Caco-2 (cell line): ENCODE results near the gene BNIP5. TPM values are rescaled to one million over a fixed set of nuclear protein-coding genes. Genes with fewer than 3 reads are reported as not detected.

ENCODE experiments used
- BruUV-seq: library from RNA; stranded (reverse); fragments of 400-500 nt; replicated peaks from 2 replicates; lab custom pipeline; 2021; lab: Mats Ljungman, UMichigan
- CTCF ChIA-PET: fragments of 300-600 bp; sonication (Branson Sonifier 250); formaldehyde crosslinking; loops from one replicate; lab custom pipeline; 2022; ENCODE audit warnings: antibody characterized with exemption; lab: Charles Lee
- POLR2A ChIA-PET: fragments of 300-600 bp; sonication (Branson Sonifier 250); formaldehyde crosslinking; loops from one replicate; lab custom pipeline; 2022; ENCODE audit warnings: antibody characterized with exemption; lab: Charles Lee
- DNase-seq, 2 experiments: peaks; one replicate each; pipeline versions ENCODE4 v3.0.0 to v3.0.0-alpha.2; 2020 to 2022
- H3K27me3 ChIP-seq: replicated peaks from 2 replicates; pipeline ENCODE4 v1.6.0; 2011; ENCODE audit warnings: low read length; ENCODE audit not compliant: control insufficient read depth, insufficient read depth
- H3K36me3 ChIP-seq: 2 replicates; pipeline ENCODE4 v1.5.1; 2011; ENCODE audit warnings: low read length; ENCODE audit not compliant: control insufficient read depth, insufficient read depth
- H3K4me1 ChIP-seq: fragments of 250-450 bp; sonication (Bioruptor Pico); 2 replicates; pipeline ENCODE4 v1.5.1; 2020; ENCODE audit warnings: mild to moderate bottlenecking
- H3K4me3 ChIP-seq: 2 replicates; pipeline ENCODE4 v1.5.1; 2011; ENCODE audit warnings: low read depth, mild to moderate bottlenecking, control low read depth, low read length
- H3K9me3 ChIP-seq: fragments of 250-450 bp; sonication (Bioruptor Pico); 2 replicates; pipeline ENCODE4 v1.5.1; 2020; ENCODE audit warnings: mild to moderate bottlenecking, moderate library complexity
- H3K27ac Mint-ChIP-seq: one replicate; pipeline ENCODE4 v1.8.0; 2022; ENCODE audit warnings: mixed read lengths; ENCODE audit not compliant: unreplicated experiment
- H3K27me3 Mint-ChIP-seq: one replicate; pipeline ENCODE4 v1.8.0; 2022; ENCODE audit warnings: mixed read lengths; ENCODE audit not compliant: insufficient read depth, unreplicated experiment
- H3K36me3 Mint-ChIP-seq: one replicate; pipeline ENCODE4 v1.8.0; 2022; ENCODE audit warnings: mild to moderate bottlenecking, mixed read lengths; ENCODE audit not compliant: insufficient read depth, unreplicated experiment
- H3K4me1 Mint-ChIP-seq: one replicate; pipeline ENCODE4 v1.8.0; 2022; ENCODE audit warnings: low read depth, mixed read lengths; ENCODE audit not compliant: unreplicated experiment
- H3K4me3 Mint-ChIP-seq: one replicate; pipeline ENCODE4 v1.8.0; 2022; ENCODE audit warnings: mild to moderate bottlenecking, moderate library complexity, mixed read lengths; ENCODE audit not compliant: unreplicated experiment
- H3K9me3 Mint-ChIP-seq: one replicate; pipeline ENCODE4 v1.8.0; 2022; ENCODE audit warnings: mixed read lengths; ENCODE audit not compliant: unreplicated experiment
- intact Hi-C: fragments of 100-400 bp; cut with micrococcal nuclease; formaldehyde crosslinking; loops from one replicate; pipeline ENCODE4 v1.10.0; 2022; ENCODE audit not compliant: unreplicated experiment
- total RNA-seq: library from RNA; stranded (reverse); gene quantifications from 2 replicates; pipeline ENCODE4 v1.2.3, GENCODE V29; 2022
- TF ChIP-seq, protein P1 (sequence below), 2 experiments: fragments of 200-600 bp in 1 of 2; IDR thresholded peaks; 1 replicate in 1 of 2; 2 replicates in 1 of 2; pipeline versions ENCODE4 v1.5.1 to v1.8.0; 2011 to 2022; ENCODE audit warnings: antibody characterized with exemption in 1 of 2, control low read depth in 1 of 2, inconsistent platforms in 1 of 2, low read depth in 1 of 2, low read length in 1 of 2, mild to moderate bottlenecking in 1 of 2, moderate library complexity in 1 of 2; ENCODE audit not compliant: insufficient read depth in 1 of 2, severe bottlenecking in 1 of 2, unreplicated experiment in 1 of 2

BNIP5 gene
- total RNA-seq, 1 experiment from 2014 or later: 0.50 TPM

DNA sequence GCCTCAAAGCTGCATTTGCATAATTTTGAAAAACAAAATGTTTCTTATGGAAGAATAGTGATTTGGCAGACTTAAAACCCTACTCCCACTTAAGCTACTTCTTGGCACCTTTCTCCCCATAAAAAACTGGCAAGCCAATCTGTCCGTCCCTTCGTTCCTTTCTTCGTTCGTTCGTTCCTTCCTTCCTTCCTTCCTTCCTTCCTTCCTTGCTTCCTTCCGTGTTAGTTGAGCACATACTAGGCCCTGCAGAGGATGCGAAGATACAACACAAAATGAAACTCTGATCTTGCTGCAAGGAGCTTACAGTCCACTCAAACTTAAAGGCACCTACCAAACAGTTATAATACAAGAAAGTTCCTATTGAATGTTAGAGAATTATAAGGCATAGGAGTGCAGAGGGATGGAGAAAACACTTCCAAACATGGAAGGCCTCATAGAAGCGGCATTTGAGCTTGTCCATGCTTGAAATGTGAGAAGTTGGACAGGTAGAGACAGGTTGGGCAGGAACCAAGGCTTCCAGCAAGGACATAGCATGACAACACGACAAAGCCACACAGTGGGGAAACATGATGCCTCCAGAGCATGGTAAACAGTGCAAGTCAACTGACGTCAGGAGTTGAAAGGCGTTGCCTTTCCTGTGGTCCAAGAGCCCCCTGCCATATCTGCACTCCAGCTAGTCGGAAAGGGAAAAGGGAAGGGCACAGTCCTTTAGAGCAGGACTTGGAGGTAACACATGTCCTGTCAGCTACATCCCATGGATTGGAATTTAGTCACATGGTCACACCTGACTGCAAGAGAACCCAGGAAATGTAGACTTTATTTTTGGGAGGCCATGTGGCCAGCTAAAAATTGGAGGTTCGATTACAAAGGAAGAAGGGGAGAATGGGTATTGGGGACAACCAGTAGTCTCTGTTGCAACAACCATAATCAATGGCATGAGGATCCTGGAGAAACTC, 59.8 kb downstream of the BNIP5 start:
- DNase-seq: no peak
- ChIA-PET POLR2A (no interaction called here), CTCF (no interaction called here)
- Histone ChIP-seq H3K4me1 (no peaks in the 10 kb centered on the region), H3K9me3 (no peaks in the 10 kb centered on the region), H3K4me3 (no peak overlapping the region), H3K36me3 (no peaks in the 10 kb centered on the region), H3K27me3 (no peaks in the 10 kb centered on the region)
- H3K36me3 Mint-ChIP-seq: no peaks in the 10 kb centered on the region
- intact Hi-C loops: no loop called here
- H3K4me3 Mint-ChIP-seq: no peak overlapping the region
- TF ChIP-seq, protein P1, sequence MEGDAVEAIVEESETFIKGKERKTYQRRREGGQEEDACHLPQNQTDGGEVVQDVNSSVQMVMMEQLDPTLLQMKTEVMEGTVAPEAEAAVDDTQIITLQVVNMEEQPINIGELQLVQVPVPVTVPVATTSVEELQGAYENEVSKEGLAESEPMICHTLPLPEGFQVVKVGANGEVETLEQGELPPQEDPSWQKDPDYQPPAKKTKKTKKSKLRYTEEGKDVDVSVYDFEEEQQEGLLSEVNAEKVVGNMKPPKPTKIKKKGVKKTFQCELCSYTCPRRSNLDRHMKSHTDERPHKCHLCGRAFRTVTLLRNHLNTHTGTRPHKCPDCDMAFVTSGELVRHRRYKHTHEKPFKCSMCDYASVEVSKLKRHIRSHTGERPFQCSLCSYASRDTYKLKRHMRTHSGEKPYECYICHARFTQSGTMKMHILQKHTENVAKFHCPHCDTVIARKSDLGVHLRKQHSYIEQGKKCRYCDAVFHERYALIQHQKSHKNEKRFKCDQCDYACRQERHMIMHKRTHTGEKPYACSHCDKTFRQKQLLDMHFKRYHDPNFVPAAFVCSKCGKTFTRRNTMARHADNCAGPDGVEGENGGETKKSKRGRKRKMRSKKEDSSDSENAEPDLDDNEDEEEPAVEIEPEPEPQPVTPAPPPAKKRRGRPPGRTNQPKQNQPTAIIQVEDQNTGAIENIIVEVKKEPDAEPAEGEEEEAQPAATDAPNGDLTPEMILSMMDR (IDR thresholded peaks at IDR 0.05; ENCODE audit: insufficient read depth in 1 of 2, low read depth in 1 of 2, low read length in 1 of 2, severe bottlenecking in 1 of 2, unreplicated experiment in 1 of 2): no peak
- H3K9me3 Mint-ChIP-seq: no peaks in the 10 kb centered on the region
- H3K4me1 Mint-ChIP-seq: no peaks in the 10 kb centered on the region
- no peak overlapping the region for H3K27ac Mint-ChIP-seq
- H3K27me3 Mint-ChIP-seq: peaks cover 2% of the 10 kb centered on the region
- no TSS peak for BruUV-seq

DNA sequence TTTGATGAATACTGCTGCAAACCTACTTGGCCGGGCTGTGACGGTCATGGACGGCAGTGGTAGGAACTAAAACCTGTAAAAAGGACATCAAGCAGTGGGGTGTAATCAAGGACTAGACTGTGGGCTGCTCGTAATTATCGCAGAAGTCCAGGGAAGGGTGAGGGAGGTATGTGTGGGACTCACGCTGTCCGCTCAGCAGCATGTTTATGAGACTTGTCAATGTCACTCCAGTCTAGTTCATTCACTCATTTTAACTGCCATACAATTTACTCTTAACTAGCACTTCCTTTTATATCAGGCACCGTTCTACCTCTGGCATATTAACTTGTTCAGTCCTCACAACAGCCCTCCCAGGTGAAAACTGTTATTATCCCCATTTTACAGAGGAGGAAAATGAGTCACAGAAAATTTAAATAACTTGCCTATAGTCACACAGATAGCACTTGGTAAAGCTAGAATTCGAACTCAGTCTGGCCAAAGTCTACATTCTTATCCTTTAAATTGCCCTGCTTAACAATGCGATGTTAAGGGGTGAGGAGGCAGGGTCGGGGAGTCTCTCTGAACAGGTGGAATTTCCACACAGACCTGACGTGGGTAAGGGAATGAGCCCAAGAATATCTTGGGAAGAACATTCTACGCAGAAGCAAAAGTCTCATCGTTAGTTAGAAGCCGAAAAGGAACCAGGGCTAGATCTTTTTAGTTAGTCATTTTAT, 62.7 kb downstream of the BNIP5 start:
- no TSS peak for BruUV-seq
- no peak overlapping the region for H3K27ac Mint-ChIP-seq
- no peaks in the 10 kb centered on the region for H3K27me3 Mint-ChIP-seq
- CTCF ChIA-PET: no interaction called here
- Histone ChIP-seq H3K9me3 (no peaks in the 10 kb centered on the region), H3K27me3 (no peaks in the 10 kb centered on the region), H3K36me3 (no peaks in the 10 kb centered on the region), H3K4me1 (peaks cover 3% of the 10 kb centered on the region; the same call in 1 of the 2 replicates), H3K4me3 (no peak overlapping the region)
- H3K9me3 Mint-ChIP-seq: no peaks in the 10 kb centered on the region
- TF ChIP-seq, protein P1 (IDR thresholded peaks at IDR 0.05; ENCODE audit: insufficient read depth in 1 of 2, low read depth in 1 of 2, low read length in 1 of 2, severe bottlenecking in 1 of 2, unreplicated experiment in 1 of 2): no peak
- H3K4me1 Mint-ChIP-seq: peaks cover 6% of the 10 kb centered on the region
- no peaks in the 10 kb centered on the region for H3K36me3 Mint-ChIP-seq
- DNase-seq: no peak
- POLR2A ChIA-PET: no interaction called here
- H3K4me3 Mint-ChIP-seq: no peak overlapping the region
- intact Hi-C loops: no loop called here

DNA sequence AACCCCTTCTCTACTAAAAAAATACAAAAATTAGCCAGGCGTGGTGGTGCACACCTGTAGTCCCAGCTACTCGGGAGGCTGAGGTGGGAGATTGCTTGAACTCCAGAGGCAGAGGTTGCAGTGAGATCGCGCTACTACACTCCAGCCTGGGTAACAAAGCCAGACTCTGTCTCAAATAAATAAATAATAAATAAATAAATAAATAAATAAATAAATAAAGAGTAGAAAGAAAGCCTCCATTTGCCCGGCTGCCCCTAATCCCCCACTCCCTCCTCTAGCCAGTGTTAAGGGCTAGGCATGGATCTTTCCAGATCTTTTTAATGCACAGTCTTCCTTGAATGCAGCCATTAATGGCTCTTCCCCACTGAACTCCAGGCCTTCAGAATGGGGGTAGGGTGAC, 63.6 kb downstream of the BNIP5 start:
- intact Hi-C loops: no loop called here
- Mint-ChIP-seq H3K27ac (no peak overlapping the region), H3K4me1 (peaks cover 10% of the 10 kb centered on the region), H3K9me3 (no peaks in the 10 kb centered on the region), H3K27me3 (no peaks in the 10 kb centered on the region), H3K4me3 (no peak overlapping the region), H3K36me3 (no peaks in the 10 kb centered on the region)
- Histone ChIP-seq H3K9me3 (no peaks in the 10 kb centered on the region), H3K4me3 (no peak overlapping the region), H3K27me3 (no peaks in the 10 kb centered on the region), H3K36me3 (no peaks in the 10 kb centered on the region), H3K4me1 (peaks cover 3% of the 10 kb centered on the region; the same call in 1 of the 2 replicates)
- DNase-seq: no peak
- TF ChIP-seq, protein P1 (IDR thresholded peaks at IDR 0.05; ENCODE audit: insufficient read depth in 1 of 2, low read depth in 1 of 2, low read length in 1 of 2, severe bottlenecking in 1 of 2, unreplicated experiment in 1 of 2): no peak
- BruUV-seq: no TSS peak
- CTCF ChIA-PET: no interaction called here
- POLR2A ChIA-PET: no interaction called here
